ENCODE results near the gene SORCS1. TPM values are rescaled to one million over a fixed set of nuclear protein-coding genes. Genes with fewer than 3 reads are reported as not detected.

SORCS1 gene
- polyA plus RNA-seq (2011; rRNA removed) (0.02 and 0.05 TPM in 2 replicates), polyA minus RNA-seq (2011; rRNA and poly(A)+ RNA removed) (0.05 and 0.30 TPM in 2 replicates)

DNA sequence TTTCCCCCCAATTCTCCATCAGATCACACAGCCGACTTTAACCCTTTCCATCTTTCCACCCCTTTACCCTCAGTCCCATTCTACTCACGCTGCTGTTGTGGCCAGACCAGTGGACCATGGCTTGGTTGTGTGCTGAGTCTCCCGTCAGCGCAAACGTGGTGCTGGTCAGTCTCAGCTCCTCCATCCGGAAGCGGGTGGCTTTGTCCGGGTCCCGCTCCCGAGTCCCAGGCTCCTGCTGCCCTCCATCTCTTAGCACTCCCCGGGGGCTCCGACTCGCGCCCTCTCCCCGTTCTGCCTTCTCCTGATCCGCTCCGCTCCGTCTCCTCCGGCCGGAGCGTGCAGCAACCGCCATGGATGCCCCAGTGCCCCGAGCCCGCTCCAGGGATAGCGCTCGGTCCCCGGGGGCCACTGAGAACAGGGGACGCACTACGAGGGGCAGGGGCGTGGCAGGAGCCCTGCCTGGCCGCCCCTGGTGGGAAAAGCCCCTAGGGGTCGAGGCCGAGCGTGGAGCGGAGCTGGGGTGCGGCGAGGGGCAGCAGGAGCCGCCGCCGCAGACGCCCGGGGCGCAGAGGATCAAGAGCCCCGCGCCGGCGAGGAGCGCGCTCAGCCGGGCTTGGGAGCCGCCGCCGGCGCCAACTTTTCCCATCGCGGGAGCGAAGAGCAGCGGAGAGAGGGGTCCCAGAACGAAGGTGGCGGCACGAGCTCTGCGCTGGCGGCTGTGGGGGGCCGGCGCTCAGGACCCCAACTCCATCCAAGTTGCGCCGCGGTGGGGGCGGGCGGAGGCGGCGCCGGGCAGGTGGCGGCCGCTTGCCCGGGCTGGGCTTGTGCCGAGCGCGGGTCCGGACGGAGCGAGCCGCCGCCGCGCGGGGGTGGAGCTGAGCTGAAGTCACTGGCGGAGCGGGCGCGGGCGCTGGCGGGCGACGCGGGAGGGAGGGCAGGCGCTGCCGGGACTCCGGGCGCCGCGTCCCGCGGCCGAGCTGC lies at the start of gene SORCS1:
SORCS1 (minus strand) TSS at position 826 of the 981 bp plus-strand sequence.
- TF ChIP-seq, protein P1, sequence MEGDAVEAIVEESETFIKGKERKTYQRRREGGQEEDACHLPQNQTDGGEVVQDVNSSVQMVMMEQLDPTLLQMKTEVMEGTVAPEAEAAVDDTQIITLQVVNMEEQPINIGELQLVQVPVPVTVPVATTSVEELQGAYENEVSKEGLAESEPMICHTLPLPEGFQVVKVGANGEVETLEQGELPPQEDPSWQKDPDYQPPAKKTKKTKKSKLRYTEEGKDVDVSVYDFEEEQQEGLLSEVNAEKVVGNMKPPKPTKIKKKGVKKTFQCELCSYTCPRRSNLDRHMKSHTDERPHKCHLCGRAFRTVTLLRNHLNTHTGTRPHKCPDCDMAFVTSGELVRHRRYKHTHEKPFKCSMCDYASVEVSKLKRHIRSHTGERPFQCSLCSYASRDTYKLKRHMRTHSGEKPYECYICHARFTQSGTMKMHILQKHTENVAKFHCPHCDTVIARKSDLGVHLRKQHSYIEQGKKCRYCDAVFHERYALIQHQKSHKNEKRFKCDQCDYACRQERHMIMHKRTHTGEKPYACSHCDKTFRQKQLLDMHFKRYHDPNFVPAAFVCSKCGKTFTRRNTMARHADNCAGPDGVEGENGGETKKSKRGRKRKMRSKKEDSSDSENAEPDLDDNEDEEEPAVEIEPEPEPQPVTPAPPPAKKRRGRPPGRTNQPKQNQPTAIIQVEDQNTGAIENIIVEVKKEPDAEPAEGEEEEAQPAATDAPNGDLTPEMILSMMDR (IDR thresholded peaks at IDR 0.05; ENCODE audit: low read depth, low read length), result no peak
- no peaks in the 10 kb centered on the region for H3K27me3 ChIP-seq (ENCODE audit: control insufficient read depth, insufficient read depth, low read length)
- POLR2A ChIA-PET, result no interaction called here
- DNase-seq (ENCODE audit: low read depth, low spot score), result no peak
- H3K4me3 ChIP-seq (ENCODE audit: low read depth, low read length), result no peak within 1 kb of the TSS
- H3K9me3 ChIP-seq (ENCODE audit: control insufficient read depth, insufficient read depth, low read length), result peaks cover 15% of the 10 kb centered on the region
- CTCF ChIA-PET, result no interaction called here
- no peak within 1 kb of the TSS for H3K27ac ChIP-seq (ENCODE audit: low read depth, low read length)

DNA sequence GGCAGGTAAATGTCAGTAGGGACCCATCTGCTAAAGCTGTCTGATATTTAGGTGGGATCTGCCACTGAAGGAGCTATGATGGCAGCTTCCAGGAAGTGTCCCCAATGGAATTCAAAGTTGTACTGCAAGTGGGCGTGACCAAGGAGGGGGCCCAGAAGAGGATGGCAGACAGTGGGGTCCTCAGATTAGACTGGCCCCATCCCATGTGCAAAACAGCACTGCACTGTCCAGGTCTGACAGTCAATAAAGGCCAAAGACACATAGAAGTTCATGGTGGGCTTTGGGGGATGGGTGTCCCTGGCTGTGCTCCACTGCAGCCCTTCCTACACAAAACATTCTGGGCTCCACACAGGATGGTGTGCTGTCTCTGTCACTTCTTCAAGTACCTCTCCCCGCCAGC lies 49.8 kb upstream of the SORCS1 start:
- TF ChIP-seq, protein P1 (IDR thresholded peaks at IDR 0.05; ENCODE audit: low read depth, low read length), result no peak
- no peaks in the 10 kb centered on the region for H3K27me3 ChIP-seq (ENCODE audit: control insufficient read depth, insufficient read depth, low read length)
- H3K9me3 ChIP-seq (ENCODE audit: control insufficient read depth, insufficient read depth, low read length), result peaks cover 22% of the 10 kb centered on the region
- ChIA-PET CTCF (no interaction called here), POLR2A (no interaction called here)
- H3K27ac ChIP-seq (ENCODE audit: low read depth, low read length), result no peak overlapping the region
- DNase-seq (ENCODE audit: low read depth, low spot score), result no peak
- H3K4me3 ChIP-seq (ENCODE audit: low read depth, low read length), result no peak overlapping the region

DNA sequence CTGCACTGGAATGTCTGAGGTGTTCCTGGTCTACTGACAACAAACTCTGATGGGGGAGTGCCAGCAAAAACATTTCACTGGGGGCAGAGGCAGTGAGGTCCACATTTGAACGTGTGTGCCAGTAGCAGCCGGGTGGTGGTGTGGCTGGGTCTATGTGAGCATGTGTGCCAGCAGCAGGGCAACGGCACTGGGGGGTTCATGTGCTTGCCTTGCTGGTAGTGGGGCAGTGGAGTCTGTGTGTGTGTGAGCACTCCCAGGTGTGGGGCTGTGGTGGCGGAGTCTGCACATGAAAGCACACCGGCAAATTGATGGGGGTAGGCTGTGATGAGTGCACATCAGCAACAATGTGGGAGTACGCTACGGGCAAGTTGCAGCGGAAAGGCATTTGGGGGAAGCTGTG lies 49.4 kb upstream of the SORCS1 start:
- ChIA-PET POLR2A (no interaction called here), CTCF (no interaction called here)
- Histone ChIP-seq H3K27ac (ENCODE audit: low read depth, low read length) (no peak overlapping the region), H3K9me3 (ENCODE audit: control insufficient read depth, insufficient read depth, low read length) (peaks cover 22% of the 10 kb centered on the region), H3K27me3 (ENCODE audit: control insufficient read depth, insufficient read depth, low read length) (no peaks in the 10 kb centered on the region), H3K4me3 (ENCODE audit: low read depth, low read length) (no peak overlapping the region)
- DNase-seq (ENCODE audit: low read depth, low spot score), result no peak
- TF ChIP-seq, protein P1 (IDR thresholded peaks at IDR 0.05; ENCODE audit: low read depth, low read length), result no peak

DNA sequence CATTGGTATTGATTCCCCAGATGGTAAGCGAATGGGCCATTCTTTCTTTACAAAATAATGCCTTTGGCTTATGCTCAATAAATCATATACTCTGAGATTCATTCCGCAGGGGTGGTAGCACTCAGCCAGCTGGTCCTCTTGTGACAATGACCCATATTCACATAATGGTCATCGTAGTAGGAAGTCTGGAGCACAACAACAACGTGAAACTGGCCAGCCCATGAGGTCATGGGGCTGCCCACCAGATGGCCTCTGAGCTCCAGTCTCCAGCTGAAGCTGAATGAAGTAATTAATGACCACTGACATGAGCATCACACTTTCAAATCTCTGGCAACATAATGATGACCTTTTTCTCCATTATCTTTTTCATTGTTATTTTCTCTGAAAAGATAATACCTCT lies 42.3 kb upstream of the SORCS1 start:
- Histone ChIP-seq H3K9me3 (ENCODE audit: control insufficient read depth, insufficient read depth, low read length) (peaks cover 7% of the 10 kb centered on the region; the same call in 1 of the 2 replicates), H3K27me3 (ENCODE audit: control insufficient read depth, insufficient read depth, low read length) (no peaks in the 10 kb centered on the region), H3K27ac (ENCODE audit: low read depth, low read length) (no peak overlapping the region), H3K4me3 (ENCODE audit: low read depth, low read length) (no peak overlapping the region)
- ChIA-PET CTCF (no interaction called here), POLR2A (no interaction called here)
- DNase-seq (ENCODE audit: low read depth, low spot score), result no peak
- TF ChIP-seq, protein P1 (IDR thresholded peaks at IDR 0.05; ENCODE audit: low read depth, low read length), result no peak

DNA sequence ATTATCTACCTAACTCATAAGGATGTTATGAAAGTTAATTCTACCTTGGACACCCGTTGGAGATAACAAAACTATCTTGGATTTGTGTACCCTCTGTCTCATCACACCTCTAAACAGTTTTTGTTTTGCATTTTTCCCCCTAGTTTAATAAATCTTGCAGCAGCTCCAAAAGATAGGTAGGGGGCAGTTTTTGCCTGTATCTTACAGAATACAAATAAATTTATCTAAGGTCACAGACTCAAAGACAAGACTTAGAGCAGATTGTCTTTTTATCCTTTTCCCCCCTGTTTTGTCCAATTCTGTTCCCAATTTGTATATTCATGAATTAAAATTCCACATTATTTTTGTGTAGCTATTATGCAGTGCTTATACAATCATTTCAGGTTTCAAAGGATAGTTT lies 5.0 kb upstream of the SORCS1 start:
- DNase-seq (ENCODE audit: low read depth, low spot score), result no peak
- Histone ChIP-seq H3K27ac (ENCODE audit: low read depth, low read length) (no peak overlapping the region), H3K27me3 (ENCODE audit: control insufficient read depth, insufficient read depth, low read length) (no peaks in the 10 kb centered on the region), H3K4me3 (ENCODE audit: low read depth, low read length) (no peak overlapping the region), H3K9me3 (ENCODE audit: control insufficient read depth, insufficient read depth, low read length) (peaks cover 6% of the 10 kb centered on the region)
- TF ChIP-seq, protein P1 (IDR thresholded peaks at IDR 0.05; ENCODE audit: low read depth, low read length), result no peak
- ChIA-PET CTCF (no interaction called here), POLR2A (no interaction called here)

Measured in AG04450 (cell line).